Measurements from ENCODE around the gene EPRS1.

DNA sequence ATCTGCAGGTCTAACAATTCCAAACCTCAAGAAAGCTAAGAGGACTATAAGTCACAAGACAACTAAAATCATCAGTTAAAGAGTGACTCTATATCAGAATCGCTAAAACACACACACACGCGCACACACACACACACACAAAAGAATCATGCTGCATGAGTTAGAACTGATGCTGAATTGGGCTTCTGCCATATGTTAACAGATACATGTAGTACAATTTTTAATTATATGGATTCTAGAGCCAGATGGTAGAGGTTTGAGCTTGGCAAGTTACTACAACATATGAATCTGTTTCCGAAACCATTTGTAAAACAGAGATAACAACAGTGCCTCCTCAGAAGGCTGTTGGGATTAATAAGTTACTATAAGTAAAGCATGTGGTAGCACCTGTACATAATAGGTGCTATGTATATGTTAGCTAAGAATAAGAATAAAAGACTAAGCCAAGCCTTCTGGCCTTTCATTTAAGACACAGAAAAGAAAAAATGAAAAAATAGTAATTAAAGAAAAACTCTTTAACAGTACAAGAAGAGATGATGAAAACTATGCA is 17.9 kb downstream of the EPRS1 start:
- no peak for TF ChIP-seq POLR2A (IDR thresholded peaks at IDR 0.05; ENCODE audit: low read length)
- no peak for TF ChIP-seq GATA1 (IDR thresholded peaks at IDR 0.05; ENCODE audit: low read depth, low read length)

All from erythroblast (primary cell).